Chondrocyte (in vitro differentiated cells): ENCODE measurements around the gene STK4. TPM values are rescaled to one million over a fixed set of nuclear protein-coding genes. Genes with fewer than 3 reads are reported as not detected.
A peak's percentile ranks its signal among the peaks of the same experiment; 100 is the strongest.

Experiments used
- DNase-seq: peaks from one replicate; pipeline ENCODE4 v3.0.0; 2021; ENCODE audit warnings: mixed read lengths, low spot score
- H3K27ac Mint-ChIP-seq: one replicate; pipeline ENCODE4 v1.8.0; 2021; ENCODE audit warnings: mild to moderate bottlenecking, moderate library complexity, mixed read lengths; ENCODE audit not compliant: unreplicated experiment
- H3K27me3 Mint-ChIP-seq: 2 replicates; pipeline ENCODE4 v1.8.0; 2021; ENCODE audit warnings: low read depth, mixed read lengths
- H3K36me3 Mint-ChIP-seq: 2 replicates; pipeline ENCODE4 v1.8.0; 2021; ENCODE audit warnings: low read depth, mixed read lengths
- H3K4me1 Mint-ChIP-seq: 2 replicates; pipeline ENCODE4 v1.8.0; 2021; ENCODE audit warnings: low read depth, mild to moderate bottlenecking, mixed read lengths
- H3K4me3 Mint-ChIP-seq: one replicate; pipeline ENCODE4 v1.8.0; 2021; ENCODE audit warnings: mild to moderate bottlenecking, moderate library complexity, mixed read lengths; ENCODE audit not compliant: unreplicated experiment
- H3K9me3 Mint-ChIP-seq: 2 replicates; pipeline ENCODE4 v1.8.0; 2021; ENCODE audit warnings: low read depth, mixed read lengths
- CTCF ChIP-seq: fragments of 200-600 bp; sonication (generic); IDR thresholded peaks from 2 replicates; pipeline ENCODE4 v1.5.0; 2021; ENCODE audit warnings: antibody characterized with exemption, mild to moderate bottlenecking, moderate library complexity
- total RNA-seq: library from RNA; stranded (reverse); gene quantifications from 3 replicates; pipeline ENCODE4 v1.2.1, GENCODE V29; 2021

STK4 gene
- total RNA-seq, 1 donor from 2014 or later: 23.4 TPM

- H3K4me1 Mint-ChIP-seq: peaks cover 23% of the 10 kb centered on the region
- H3K36me3 Mint-ChIP-seq: peaks cover 18% of the 10 kb centered on the region
- no peak overlapping the region for H3K4me3 Mint-ChIP-seq
- DNase-seq: no peak
- no peaks in the 10 kb centered on the region for H3K9me3 Mint-ChIP-seq
- peak overlapping the region; percentile 72 for H3K27ac Mint-ChIP-seq
- no peaks in the 10 kb centered on the region for H3K27me3 Mint-ChIP-seq
- TF ChIP-seq CTCF: no peak
These were observed 27.0 kb downstream of the STK4 start for GRCh38 chr20:44993343-44993742.

- no peak for DNase-seq
- H3K27ac Mint-ChIP-seq: no peak overlapping the region
- H3K36me3 Mint-ChIP-seq: peaks cover 33% of the 10 kb centered on the region
- peaks cover 11% of the 10 kb centered on the region for H3K4me1 Mint-ChIP-seq
- TF ChIP-seq CTCF: no peak
- H3K9me3 Mint-ChIP-seq: no peaks in the 10 kb centered on the region
- no peak overlapping the region for H3K4me3 Mint-ChIP-seq
- no peaks in the 10 kb centered on the region for H3K27me3 Mint-ChIP-seq
These were observed 30.9 kb downstream of the STK4 start for GRCh38 chr20:44997171-44997570.

DNA sequence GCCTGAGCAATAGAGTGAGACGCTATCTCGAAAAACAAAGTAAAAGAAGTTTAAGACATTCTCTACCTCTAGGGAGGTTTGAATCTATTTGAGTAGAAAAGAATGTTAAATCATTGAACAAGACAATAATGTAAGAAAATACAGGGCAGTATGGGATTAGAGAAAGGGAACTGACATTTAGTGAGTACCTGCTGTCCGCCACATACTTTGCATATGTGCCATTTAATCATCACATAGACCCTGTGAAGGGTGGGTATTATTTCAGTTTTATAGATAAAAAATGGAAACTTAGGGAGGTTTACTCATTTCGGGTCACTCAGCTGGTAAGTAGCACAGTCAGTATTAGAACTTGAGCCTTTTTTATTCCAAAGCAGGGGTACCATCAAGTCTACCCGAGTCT, 31.4 kb downstream of the STK4 start:
- Mint-ChIP-seq H3K9me3 (no peaks in the 10 kb centered on the region), H3K27me3 (no peaks in the 10 kb centered on the region), H3K4me1 (peaks cover 11% of the 10 kb centered on the region), H3K36me3 (peaks cover 33% of the 10 kb centered on the region), H3K27ac (no peak overlapping the region), H3K4me3 (no peak overlapping the region)
- TF ChIP-seq CTCF: no peak
- DNase-seq: no peak

DNA sequence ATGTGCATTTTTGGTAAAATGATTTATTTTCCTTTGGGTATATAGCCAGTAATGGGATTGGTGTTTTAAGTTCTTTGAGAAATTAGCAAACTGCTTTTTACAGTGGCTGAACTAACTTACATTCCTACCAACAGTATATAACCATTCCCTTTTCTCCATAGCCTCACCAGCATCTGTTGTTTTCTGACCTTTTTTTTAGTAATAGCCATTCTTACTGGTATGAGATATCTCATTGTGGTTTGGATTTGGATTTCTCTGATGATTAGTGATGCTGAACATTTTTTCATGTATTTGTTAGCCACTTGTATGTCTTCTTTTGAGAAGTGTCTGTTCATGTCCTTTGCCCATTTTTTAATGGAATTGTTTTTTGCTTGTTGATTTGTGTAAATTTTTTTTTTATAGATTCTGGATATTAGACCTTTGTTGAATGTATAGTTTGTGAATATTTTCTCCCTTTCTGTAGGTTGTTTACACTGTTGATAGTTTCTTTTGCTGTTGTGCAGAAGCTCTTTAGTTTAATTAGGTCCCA, 42.3 kb downstream of the STK4 start:
- no peak overlapping the region for H3K4me3 Mint-ChIP-seq

DNA sequence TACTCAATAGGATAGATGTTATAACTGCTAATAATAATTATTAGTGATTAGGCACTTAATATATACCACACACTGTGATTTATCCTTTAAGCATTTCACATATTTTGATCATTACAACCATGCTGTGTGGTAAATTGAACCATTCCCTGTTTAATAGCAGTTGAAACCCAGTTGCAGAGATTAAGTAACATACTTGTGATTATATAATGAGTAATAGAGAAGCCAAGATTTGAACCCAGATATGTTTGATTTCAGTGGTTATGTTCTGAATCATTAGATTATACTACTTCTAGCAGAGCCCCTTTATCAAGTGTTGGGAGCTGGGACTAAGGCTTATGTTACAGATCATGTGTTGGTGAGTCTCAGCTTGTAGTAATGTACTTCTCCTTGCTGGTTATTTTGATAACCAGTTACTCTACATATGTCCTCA, 44.1 kb downstream of the STK4 start:
- TF ChIP-seq CTCF: no peak
- Mint-ChIP-seq H3K9me3 (no peaks in the 10 kb centered on the region), H3K4me3 (no peak overlapping the region)

More for the DNA sequence above, 42.3 kb downstream of the STK4 start:
- H3K27me3 Mint-ChIP-seq: no peaks in the 10 kb centered on the region
- no peak overlapping the region for H3K27ac Mint-ChIP-seq
- TF ChIP-seq CTCF: no peak
- no peaks in the 10 kb centered on the region for H3K9me3 Mint-ChIP-seq
- DNase-seq: no peak
- peaks cover 11% of the 10 kb centered on the region for H3K36me3 Mint-ChIP-seq
- H3K4me1 Mint-ChIP-seq: peaks cover 29% of the 10 kb centered on the region

More for the DNA sequence above, 44.1 kb downstream of the STK4 start:
- no peak for DNase-seq
- Mint-ChIP-seq H3K27me3 (no peaks in the 10 kb centered on the region), H3K36me3 (peaks cover 7% of the 10 kb centered on the region), H3K27ac (peak overlapping the region; percentile 83), H3K4me1 (peaks cover 44% of the 10 kb centered on the region)
